ENCODE results near the gene IFT27.

DNA sequence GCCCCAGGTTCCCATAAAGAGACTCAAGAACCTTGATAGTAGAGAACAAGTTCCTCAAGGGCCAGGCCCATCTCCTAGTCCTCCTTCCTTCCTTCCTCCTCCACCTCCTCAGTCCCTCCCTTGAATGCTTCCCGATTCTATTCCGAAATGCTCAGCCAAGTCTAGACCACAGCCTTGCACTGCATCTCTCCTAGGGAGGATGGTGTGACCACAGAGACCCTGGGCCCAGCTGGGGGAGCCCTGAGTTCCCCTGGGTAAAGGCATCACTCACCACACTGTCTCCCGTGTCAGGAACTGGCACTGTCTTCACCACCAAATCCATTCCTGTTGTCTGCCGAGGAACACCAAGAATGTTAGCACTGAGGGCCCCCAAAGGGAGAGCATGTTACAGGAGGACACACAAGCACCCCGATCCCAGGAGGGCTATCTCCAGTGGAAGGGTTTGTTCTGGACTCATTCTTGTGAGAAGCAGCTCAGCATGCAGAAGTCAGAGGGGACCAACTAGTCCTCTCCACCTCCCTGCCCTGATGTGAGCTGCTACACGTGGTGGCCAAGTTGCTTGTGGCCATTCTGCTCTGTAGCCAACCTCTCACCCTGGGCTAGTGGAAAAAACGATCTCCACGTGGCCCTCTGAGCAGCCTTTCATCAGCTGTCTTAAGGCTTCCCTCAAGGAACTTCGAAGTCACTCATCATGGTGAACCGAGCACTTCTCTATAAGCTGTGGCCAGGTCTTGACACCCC is 8.7 kb downstream of the IFT27 start:
- TF ChIP-seq, protein P1, sequence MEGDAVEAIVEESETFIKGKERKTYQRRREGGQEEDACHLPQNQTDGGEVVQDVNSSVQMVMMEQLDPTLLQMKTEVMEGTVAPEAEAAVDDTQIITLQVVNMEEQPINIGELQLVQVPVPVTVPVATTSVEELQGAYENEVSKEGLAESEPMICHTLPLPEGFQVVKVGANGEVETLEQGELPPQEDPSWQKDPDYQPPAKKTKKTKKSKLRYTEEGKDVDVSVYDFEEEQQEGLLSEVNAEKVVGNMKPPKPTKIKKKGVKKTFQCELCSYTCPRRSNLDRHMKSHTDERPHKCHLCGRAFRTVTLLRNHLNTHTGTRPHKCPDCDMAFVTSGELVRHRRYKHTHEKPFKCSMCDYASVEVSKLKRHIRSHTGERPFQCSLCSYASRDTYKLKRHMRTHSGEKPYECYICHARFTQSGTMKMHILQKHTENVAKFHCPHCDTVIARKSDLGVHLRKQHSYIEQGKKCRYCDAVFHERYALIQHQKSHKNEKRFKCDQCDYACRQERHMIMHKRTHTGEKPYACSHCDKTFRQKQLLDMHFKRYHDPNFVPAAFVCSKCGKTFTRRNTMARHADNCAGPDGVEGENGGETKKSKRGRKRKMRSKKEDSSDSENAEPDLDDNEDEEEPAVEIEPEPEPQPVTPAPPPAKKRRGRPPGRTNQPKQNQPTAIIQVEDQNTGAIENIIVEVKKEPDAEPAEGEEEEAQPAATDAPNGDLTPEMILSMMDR (IDR thresholded peaks at IDR 0.05; ENCODE audit: poor library complexity, severe bottlenecking), result no peak
- no peak for TF ChIP-seq MXI1 (conservative IDR thresholded peaks at IDR 0.05; ENCODE audit: poor library complexity, severe bottlenecking)
